H1 (cell line): Measurements from ENCODE around the gene CRKL. TPM values are rescaled to one million over a fixed set of nuclear protein-coding genes. Genes with fewer than 3 reads are reported as not detected.

Experiments used
- CTCF ChIA-PET: fragments of 300-600 bp; sonication (Branson Sonifier 250); formaldehyde crosslinking; loops from one replicate; lab custom pipeline; 2021; ENCODE audit not compliant: partially characterized antibody; lab: Charles Lee
- POLR2A ChIA-PET: fragments of 300-600 bp; sonication (Branson Sonifier 250); formaldehyde crosslinking; loops from one replicate; lab custom pipeline; 2021; ENCODE audit warnings: inconsistent platforms; ENCODE audit not compliant: partially characterized antibody; lab: Charles Lee
- DNase-seq, 2 experiments: peaks; one replicate each; pipeline versions ENCODE4 v3.0.0 to v3.0.0-alpha.2; 2010 to 2022; ENCODE audit warnings: low spot score in 2 of 2, low read depth in 1 of 2, mixed read lengths in 1 of 2
- FAIRE-seq: peaks from 2 replicates; lab custom pipeline; 2011; peaks lifted over from hg19 to GRCh38; lab: Jason Lieb, UNC
- H2AFZ ChIP-seq: 2 replicates; pipeline ENCODE4 v1.8.1; 2012; ENCODE audit warnings: low read length, inconsistent platforms
- H2AK5ac ChIP-seq: 2 replicates; pipeline ENCODE4 v1.6.1; 2013; ENCODE audit warnings: low read depth, low read length
- H2BK120ac ChIP-seq: replicated peaks from 2 replicates; pipeline ENCODE3; 2013; ENCODE audit warnings: low read depth, low read length, inconsistent platforms
- H2BK12ac ChIP-seq: 2 replicates; pipeline ENCODE4 v1.6.1; 2013; ENCODE audit warnings: low read depth, low read length
- H2BK15ac ChIP-seq: 2 replicates; pipeline ENCODE4 v1.6.1; 2013; ENCODE audit warnings: low read length
- H2BK20ac ChIP-seq: 2 replicates; pipeline ENCODE4 v1.6.1; 2013; ENCODE audit warnings: low read length
- H2BK5ac ChIP-seq: 2 replicates; pipeline ENCODE4 v1.6.1; 2013; ENCODE audit warnings: low read depth, low read length
- H3K14ac ChIP-seq: 2 replicates; pipeline ENCODE4 v1.6.1; 2013; ENCODE audit warnings: inconsistent platforms; ENCODE audit not compliant: insufficient read length
- H3K18ac ChIP-seq: 2 replicates; pipeline ENCODE4 v1.6.1; 2013; ENCODE audit warnings: low read length; ENCODE audit errors: extremely low read depth
- H3K23ac ChIP-seq: 2 replicates; pipeline ENCODE4 v1.6.1; 2013; ENCODE audit warnings: inconsistent platforms; ENCODE audit not compliant: insufficient read length
- H3K23me2 ChIP-seq: 2 replicates; pipeline ENCODE4 v1.6.1; 2013; ENCODE audit warnings: low read depth, low read length
- H3K27ac ChIP-seq: 2 replicates; pipeline ENCODE4 v1.6.1; 2011; ENCODE audit warnings: low read depth, low read length, inconsistent platforms
- H3K27me3 ChIP-seq, 4 experiments: replicated peaks in 1 of 4; 1 replicate in 1 of 4; 2 replicates in 3 of 4; pipeline versions ENCODE4 v1.6.1 to v1.8.1; 2011 to 2013; ENCODE audit warnings: low read length in 3 of 4, mild to moderate bottlenecking in 3 of 4, inconsistent platforms in 2 of 4, mixed read lengths in 2 of 4, moderate library complexity in 1 of 4; ENCODE audit not compliant: control insufficient read depth in 3 of 4, insufficient read depth in 3 of 4; ENCODE audit errors: extremely low read depth in 1 of 4
- H3K36me3 ChIP-seq, 4 experiments: 2 replicates each; pipeline versions ENCODE4 v1.6.1 to v1.8.1; 2011 to 2013; ENCODE audit warnings: mild to moderate bottlenecking in 4 of 4, low read length in 3 of 4, moderate library complexity in 2 of 4, control low read depth in 1 of 4, inconsistent platforms in 1 of 4; ENCODE audit not compliant: insufficient read depth in 4 of 4, control insufficient read depth in 2 of 4
- H3K4ac ChIP-seq: replicated peaks from 2 replicates; pipeline ENCODE3; 2013; ENCODE audit warnings: low read length, low read depth, mixed read lengths, inconsistent platforms; ENCODE audit not compliant: insufficient read length
- H3K4me1 ChIP-seq, 4 experiments: replicated peaks in 1 of 4; 1 replicate in 1 of 4; 2 replicates in 3 of 4; pipeline versions ENCODE4 v1.6.1 to v1.8.1; 2011 to 2013; ENCODE audit warnings: low read length in 3 of 4, inconsistent platforms in 2 of 4, mixed read lengths in 1 of 4; ENCODE audit not compliant: insufficient read depth in 4 of 4, control insufficient read depth in 3 of 4
- H3K4me2 ChIP-seq, 2 experiments: 2 replicates each; pipeline versions ENCODE4 v1.6.1 to v1.8.1; 2011 to 2013; ENCODE audit warnings: low read depth in 2 of 2, low read length in 2 of 2, control low read depth in 1 of 2, inconsistent platforms in 1 of 2, mild to moderate bottlenecking in 1 of 2; ENCODE audit not compliant: insufficient read depth in 1 of 2
- H3K4me3 ChIP-seq, 4 experiments: fragments of 200-600, 300-600 bp in 1 of 4; sonication (generic), shearing (Covaris generic), sonication (Bioruptor Twin) in 1 of 4; 2 replicates each; pipeline versions ENCODE4 v1.5.1 to v1.8.1; 2011 to 2016; ENCODE audit warnings: low read length in 4 of 4, low read depth in 3 of 4, control low read depth in 2 of 4, inconsistent platforms in 2 of 4, mild to moderate bottlenecking in 2 of 4, mixed read lengths in 1 of 4, moderate library complexity in 1 of 4; ENCODE audit not compliant: insufficient read depth in 2 of 4; ENCODE audit errors: extremely low read depth in 1 of 4
- H3K56ac ChIP-seq: replicated peaks from 2 replicates; pipeline ENCODE3; 2013; ENCODE audit warnings: low read depth, mild to moderate bottlenecking, mixed read lengths, low read length, inconsistent platforms; ENCODE audit not compliant: insufficient read length
- H3K79me1 ChIP-seq: 2 replicates; pipeline ENCODE4 v1.6.1; 2013; ENCODE audit warnings: low read depth, low read length, control low read depth
- H3K79me2 ChIP-seq, 2 experiments: 2 replicates each; pipeline versions ENCODE4 v1.6.1 to v1.8.1; 2012 to 2013; ENCODE audit warnings: low read length in 2 of 2, mild to moderate bottlenecking in 2 of 2, inconsistent platforms in 1 of 2; ENCODE audit not compliant: insufficient read depth in 2 of 2, control insufficient read depth in 1 of 2
- H3K9ac ChIP-seq, 4 experiments: replicated peaks in 1 of 4; 1 replicate in 1 of 4; 2 replicates in 3 of 4; pipeline versions ENCODE4 v1.6.1 to v1.8.1; 2011 to 2013; ENCODE audit warnings: low read depth in 3 of 4, low read length in 3 of 4, control low read depth in 2 of 4, mild to moderate bottlenecking in 2 of 4, moderate library complexity in 2 of 4, inconsistent platforms in 1 of 4; ENCODE audit errors: extremely low read depth in 1 of 4
- H3K9me3 ChIP-seq, 2 experiments: 2 replicates each; pipeline versions ENCODE4 v1.6.1 to v1.8.1; 2012 to 2013; ENCODE audit warnings: mild to moderate bottlenecking in 2 of 2, moderate library complexity in 2 of 2, control low read depth in 1 of 2, inconsistent platforms in 1 of 2, low read depth in 1 of 2, low read length in 1 of 2, mixed read lengths in 1 of 2; ENCODE audit not compliant: insufficient read depth in 2 of 2
- H4K20me1 ChIP-seq, 2 experiments: replicated peaks in 1 of 2; 2 replicates each; pipeline versions ENCODE3 to v1.8.1; 2011 to 2013; ENCODE audit warnings: inconsistent platforms in 2 of 2, low read length in 2 of 2, mild to moderate bottlenecking in 1 of 2; ENCODE audit not compliant: insufficient read depth in 2 of 2, control insufficient read depth in 1 of 2
- H4K5ac ChIP-seq: 2 replicates; pipeline ENCODE4 v1.6.1; 2013; ENCODE audit warnings: low read length, low read depth, mixed read lengths, inconsistent platforms; ENCODE audit not compliant: insufficient read length
- H4K8ac ChIP-seq: 2 replicates; pipeline ENCODE4 v1.8.0; 2013; ENCODE audit warnings: mild to moderate bottlenecking, moderate library complexity, low read length, inconsistent platforms; ENCODE audit not compliant: insufficient read depth; ENCODE audit errors: extremely low read depth
- H4K91ac ChIP-seq: replicated peaks from 2 replicates; pipeline ENCODE3; 2013; ENCODE audit warnings: low read length, mixed read lengths, inconsistent platforms; ENCODE audit not compliant: insufficient read length
- WGBS, 2 experiments: shearing (Covaris generic) in 1 of 2; methylation state at CpG; one replicate each; pipeline versions ENCODE4 v1.1.6 to v1.1.7; 2013 to 2015; ENCODE audit warnings: low lambda C conversion rate in 2 of 2, mixed read lengths in 2 of 2, inconsistent platforms in 1 of 2, low coverage in 1 of 2, missing lambda C conversion rate in 1 of 2; ENCODE audit not compliant: insufficient replicate concordance in 2 of 2, insufficient coverage in 1 of 2, insufficient read length in 1 of 2; ENCODE audit errors: extremely low coverage in 1 of 2, missing lambda C conversion rate in 1 of 2; 5-methylcytosine and 5-hydroxymethylcytosine counted together
- polyA plus RNA-seq, 7 experiments: library from polyadenylated mRNA; depleted of rRNA in 3 of 7; stranded (reverse) in 5 of 7; unstranded in 2 of 7; fragments of >200 nt in 5 of 7; fragments of 200-250 nt in 2 of 7; gene quantifications; 1 replicate in 5 of 7; 2 replicates in 1 of 7; 4 replicates in 1 of 7; pipeline versions ENCODE4 v1.2.1 to v1.2.3, GENCODE V29; 2011 to 2013; ENCODE audit warnings: missing spikeins in 2 of 7, mixed read lengths in 2 of 7
- total RNA-seq: library from RNA; stranded (reverse); fragmentation: NEBNext Ultra II Directional; extraction: Animal tissue kit (Norgen Biotek cat#: 25700); gene quantifications from 2 replicates; pipeline ENCODE4 v1.2.1, GENCODE V29; 2021

Gene CRKL
- total and polyA plus RNA-seq, 2 of the 8 experiments (the other 6 are each of a cell fraction or from before 2014, with no cell fraction given): 34.5 to 94.5 TPM

DNA sequence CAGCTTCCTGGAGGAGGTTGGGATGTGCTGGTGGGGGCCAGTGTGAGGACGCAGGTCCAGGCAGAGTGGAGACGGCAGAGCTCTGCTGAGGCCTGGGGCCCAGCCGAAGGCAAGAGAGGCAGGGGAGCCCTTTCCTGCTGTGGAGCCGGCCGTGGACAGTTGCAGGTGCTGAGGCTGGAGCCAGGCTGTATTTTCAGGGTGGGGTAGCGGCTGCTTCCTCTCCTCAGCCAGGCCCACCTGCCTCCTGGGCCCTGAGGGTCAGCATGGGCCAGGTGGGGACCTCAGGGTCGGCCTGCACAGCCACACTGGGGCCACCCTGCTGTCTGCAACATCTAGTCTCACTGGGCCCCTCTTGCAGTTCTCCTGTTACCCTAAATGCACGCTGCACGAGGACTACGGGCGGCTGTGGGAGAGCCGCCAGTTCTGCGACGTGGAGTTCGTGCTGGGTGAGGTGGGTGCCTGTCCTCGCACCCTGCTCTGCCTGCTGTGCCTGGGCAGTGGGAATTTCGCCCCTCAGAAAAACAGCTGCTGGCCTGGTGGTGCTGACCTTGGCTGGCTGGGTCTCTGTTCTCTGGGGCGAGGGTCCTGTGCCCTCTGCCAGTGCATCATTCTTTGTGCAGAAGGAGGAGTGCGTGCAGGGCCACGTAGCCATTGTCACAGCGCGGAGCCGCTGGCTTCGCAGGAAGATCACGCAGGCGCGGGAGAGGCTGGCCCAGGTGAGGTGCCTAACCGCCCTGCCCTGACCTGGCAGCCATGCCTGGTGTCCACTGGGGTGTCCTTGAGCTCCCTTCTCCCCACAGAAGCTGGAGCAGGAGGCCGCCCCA lies 76.3 kb downstream of the CRKL start:
- no peak overlapping the region for H2BK20ac ChIP-seq
- no peak for FAIRE-seq
- no peaks in the 10 kb centered on the region for H3K27me3 ChIP-seq
- no peak for DNase-seq
- no peaks in the 10 kb centered on the region for H3K79me1 ChIP-seq
- no peak overlapping the region for H3K23ac ChIP-seq
- no peak overlapping the region for H3K14ac ChIP-seq
- H3K4ac ChIP-seq: no peak overlapping the region
- H3K23me2 ChIP-seq: no peaks in the 10 kb centered on the region
- H2BK15ac ChIP-seq: no peak overlapping the region
- H3K4me2 ChIP-seq: no peak overlapping the region
- no peak overlapping the region for H4K8ac ChIP-seq
- peaks cover 0 to 14% of the 10 kb centered on the region in 2 experiments for H4K20me1 ChIP-seq
- no peak overlapping the region for H3K9ac ChIP-seq
- whole genome bisulfite sequencing, 2 experiments: 94% methylated on average over 20 of the region's 29 CpGs; no CpG with 5 or more reads in 1 of the 2 experiments
- H2AFZ ChIP-seq: no peak overlapping the region
- no peak overlapping the region for H3K4me3 ChIP-seq
- no peaks in the 10 kb centered on the region for H3K79me2 ChIP-seq
- ChIA-PET POLR2A (interaction anchor here (0.5 kb wide), 1 partner anchor 92 kb away, joined by 4 read pairs; no protein-coding TSS in a partner anchor), CTCF (interaction anchor here (1.2 to 1.7 kb wide), 2 partner anchors 9 to 21 kb away, joined by 4 read pairs; no protein-coding TSS in a partner anchor)
- peaks cover 0 to 10% (median 3%) of the 10 kb centered on the region in 4 experiments; a peak in 4 of 8 replicates for H3K36me3 ChIP-seq
- H2BK120ac ChIP-seq: no peak overlapping the region
- H2AK5ac ChIP-seq: no peak overlapping the region
- H2BK12ac ChIP-seq: no peak overlapping the region
- no peaks in the 10 kb centered on the region for H3K9me3 ChIP-seq
- H3K4me1 ChIP-seq: no peaks in the 10 kb centered on the region; a peak in 1 of 7 replicates
- no peak overlapping the region for H3K56ac ChIP-seq
- H4K5ac ChIP-seq: no peak overlapping the region
- no peak overlapping the region for H3K27ac ChIP-seq
- no peak overlapping the region for H2BK5ac ChIP-seq
- H4K91ac ChIP-seq: no peak overlapping the region
- no peak overlapping the region for H3K18ac ChIP-seq
